CD4-positive, alpha-beta T cell (primary cell): Measurements from ENCODE around the gene TNFRSF13B. TPM values are rescaled to one million over a fixed set of nuclear protein-coding genes. Genes with fewer than 3 reads are reported as not detected.

Experiments used
- ATAC-seq: fragments of 200-7000 bp; cut with Tn5 transposase; one replicate; pipeline ENCODE4 v1.10.0; 2022; ENCODE audit warnings: mild to moderate bottlenecking; ENCODE audit not compliant: poor library complexity
- CTCF ChIA-PET: fragments of 350-600 bp; sonication (Branson Sonifier 250); formaldehyde crosslinking; loops from one replicate; lab custom pipeline; 2021; ENCODE audit warnings: antibody characterized with exemption, inconsistent platforms; lab: Charles Lee
- POLR2A ChIA-PET: fragments of 350-600 bp; sonication (Branson Sonifier 250); formaldehyde crosslinking; loops from one replicate; lab custom pipeline; 2021; ENCODE audit warnings: antibody characterized with exemption, inconsistent platforms; lab: Charles Lee
- DNase-seq, 14 experiments: peaks; one replicate each; pipeline ENCODE4 v3.0.0-alpha.2; 2013 to 2020; ENCODE audit warnings: mixed read lengths in 2 of 14
- H3K27ac ChIP-seq, 2 donors: one replicate each; pipeline versions ENCODE4 v1.5.1 to v1.7.0; 2013; ENCODE audit warnings: low read length in 2 of 2, low read depth in 1 of 2, mild to moderate bottlenecking in 1 of 2
- H3K27me3 ChIP-seq, 2 experiments: 1 replicate in 1 of 2; 2 replicates in 1 of 2; pipeline versions ENCODE4 v1.6.1 to v1.7.0; 2013; ENCODE audit warnings: low read length in 2 of 2, control low read depth in 1 of 2, mild to moderate bottlenecking in 1 of 2, moderate library complexity in 1 of 2; ENCODE audit not compliant: insufficient read depth in 2 of 2, control insufficient read depth in 1 of 2
- H3K36me3 ChIP-seq: one replicate; pipeline ENCODE4 v1.6.1; 2013; ENCODE audit warnings: low read length, control low read depth; ENCODE audit not compliant: insufficient read depth
- H3K4me1 ChIP-seq: one replicate; pipeline ENCODE4 v1.6.1; 2013; ENCODE audit warnings: low read length, control low read depth; ENCODE audit not compliant: insufficient read depth
- H3K4me3 ChIP-seq: one replicate; pipeline ENCODE4 v1.5.1; 2013; ENCODE audit warnings: mild to moderate bottlenecking, low read length, moderate library complexity
- H3K9me3 ChIP-seq, 2 experiments: 1 replicate in 1 of 2; 2 replicates in 1 of 2; pipeline versions ENCODE4 v1.6.1 to v1.7.0; 2013; ENCODE audit warnings: low read length in 2 of 2, mild to moderate bottlenecking in 2 of 2, control low read depth in 1 of 2, moderate library complexity in 1 of 2; ENCODE audit not compliant: control insufficient read depth in 1 of 2, insufficient read depth in 1 of 2
- H3K27ac Mint-ChIP-seq: one replicate; pipeline ENCODE4 v1.8.0; 2020; ENCODE audit warnings: mixed read lengths
- H3K27me3 Mint-ChIP-seq: one replicate; pipeline ENCODE4 v1.8.0; 2021; ENCODE audit warnings: mixed read lengths
- H3K36me3 Mint-ChIP-seq: one replicate; pipeline ENCODE4 v1.8.0; 2021; ENCODE audit warnings: low read depth, mixed read lengths
- H3K4me1 Mint-ChIP-seq: one replicate; pipeline ENCODE4 v1.8.0; 2021; ENCODE audit warnings: low read depth, mixed read lengths
- H3K4me3 Mint-ChIP-seq: one replicate; pipeline ENCODE4 v1.8.0; 2020; ENCODE audit warnings: mild to moderate bottlenecking, mixed read lengths
- H3K9me3 Mint-ChIP-seq: one replicate; pipeline ENCODE4 v1.8.0; 2020; ENCODE audit warnings: mixed read lengths
- intact Hi-C, 2 experiments: fragments of 100-400 bp; cut with DNase I in 1 of 2; cut with micrococcal nuclease in 1 of 2; formaldehyde crosslinking; loops; one replicate each; pipeline versions ENCODE4 v1.15.1 to v1.9.0; 2023 to 2025; cut with DNase I, micrococcal nuclease
- total RNA-seq, 174 experiments: library from RNA in 2 of 174; stranded (reverse) in 2 of 174; gene quantifications; one replicate each; pipeline ENCODE4 v1.2.3 and lab custom pipeline; 2021 to 2026
- TF ChIP-seq, protein P1 (sequence below): fragments of 200-600 bp; IDR thresholded peaks from one replicate; pipeline ENCODE4 v1.8.0; 2022; ENCODE audit warnings: antibody characterized with exemption, mild to moderate bottlenecking

Gene TNFRSF13B
- total RNA-seq, 2 experiments from 2014 or later: not detected

DNA sequence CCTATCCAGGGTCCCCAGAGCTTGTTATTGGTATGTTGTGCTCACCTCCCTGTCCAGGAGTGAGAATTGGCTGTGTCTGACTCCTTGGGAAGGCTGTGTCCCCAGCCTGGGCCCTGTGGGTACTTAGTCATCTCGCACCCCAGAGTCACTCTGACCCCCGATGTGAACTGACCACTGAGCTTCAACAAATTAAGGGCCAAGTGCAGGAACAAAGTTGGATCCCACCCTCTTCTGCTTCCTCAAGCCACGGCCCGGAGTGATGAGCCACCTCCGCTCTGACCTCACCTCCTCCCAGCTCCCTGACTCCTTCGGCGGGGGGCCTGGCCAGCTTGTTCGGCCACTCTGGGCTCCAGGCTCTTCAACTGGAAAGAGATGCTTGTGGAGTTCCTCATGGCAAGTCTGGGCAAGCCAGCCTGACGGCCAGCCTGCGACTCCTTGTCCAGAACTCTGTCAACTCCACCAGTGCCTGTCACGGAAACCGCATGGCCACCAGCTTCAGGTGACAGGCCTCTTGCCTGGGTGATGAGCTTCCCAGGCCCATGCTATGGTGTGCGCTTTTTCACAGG is 48.1 kb upstream of the TNFRSF13B start:
- ATAC-seq: no peak
- H3K9me3 Mint-ChIP-seq: no peaks in the 10 kb centered on the region
- Histone ChIP-seq H3K4me1 (peaks cover 35% of the 10 kb centered on the region), H3K9me3 (no peaks in the 10 kb centered on the region), H3K27ac (no peak overlapping the region), H3K36me3 (no peaks in the 10 kb centered on the region), H3K4me3 (no peak overlapping the region), H3K27me3 (no peaks in the 10 kb centered on the region)
- ChIA-PET CTCF (no interaction called here), POLR2A (no interaction called here)
- H3K27ac Mint-ChIP-seq: no peak overlapping the region
- peaks cover 34% of the 10 kb centered on the region for H3K4me1 Mint-ChIP-seq
- TF ChIP-seq, protein P1, sequence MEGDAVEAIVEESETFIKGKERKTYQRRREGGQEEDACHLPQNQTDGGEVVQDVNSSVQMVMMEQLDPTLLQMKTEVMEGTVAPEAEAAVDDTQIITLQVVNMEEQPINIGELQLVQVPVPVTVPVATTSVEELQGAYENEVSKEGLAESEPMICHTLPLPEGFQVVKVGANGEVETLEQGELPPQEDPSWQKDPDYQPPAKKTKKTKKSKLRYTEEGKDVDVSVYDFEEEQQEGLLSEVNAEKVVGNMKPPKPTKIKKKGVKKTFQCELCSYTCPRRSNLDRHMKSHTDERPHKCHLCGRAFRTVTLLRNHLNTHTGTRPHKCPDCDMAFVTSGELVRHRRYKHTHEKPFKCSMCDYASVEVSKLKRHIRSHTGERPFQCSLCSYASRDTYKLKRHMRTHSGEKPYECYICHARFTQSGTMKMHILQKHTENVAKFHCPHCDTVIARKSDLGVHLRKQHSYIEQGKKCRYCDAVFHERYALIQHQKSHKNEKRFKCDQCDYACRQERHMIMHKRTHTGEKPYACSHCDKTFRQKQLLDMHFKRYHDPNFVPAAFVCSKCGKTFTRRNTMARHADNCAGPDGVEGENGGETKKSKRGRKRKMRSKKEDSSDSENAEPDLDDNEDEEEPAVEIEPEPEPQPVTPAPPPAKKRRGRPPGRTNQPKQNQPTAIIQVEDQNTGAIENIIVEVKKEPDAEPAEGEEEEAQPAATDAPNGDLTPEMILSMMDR: no peak
- no peaks in the 10 kb centered on the region for H3K36me3 Mint-ChIP-seq
- no peaks in the 10 kb centered on the region for H3K27me3 Mint-ChIP-seq
- no peak for DNase-seq
- intact Hi-C loops: no loop called here
- H3K4me3 Mint-ChIP-seq: no peak overlapping the region

DNA sequence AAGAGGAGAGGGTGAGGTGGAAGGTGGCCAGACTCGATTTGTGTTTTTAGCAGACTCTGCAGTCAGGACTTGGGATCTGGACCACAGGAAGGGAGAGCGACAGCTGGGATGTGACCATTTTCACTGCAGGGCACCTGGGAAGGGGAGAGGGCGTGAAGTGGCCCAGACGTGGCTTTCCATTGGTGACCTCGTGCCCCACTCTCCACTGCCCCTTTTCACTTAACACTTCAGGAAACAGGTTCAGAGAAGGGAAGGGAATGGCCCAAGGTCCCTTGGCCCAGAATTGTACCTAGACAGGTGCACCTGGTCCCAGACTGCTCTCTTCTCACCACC is 47.5 kb upstream of the TNFRSF13B start:
- no peaks in the 10 kb centered on the region for H3K27me3 Mint-ChIP-seq
- Histone ChIP-seq H3K36me3 (no peaks in the 10 kb centered on the region), H3K27me3 (no peaks in the 10 kb centered on the region), H3K27ac (no peak overlapping the region), H3K4me3 (no peak overlapping the region), H3K4me1 (peaks cover 37% of the 10 kb centered on the region), H3K9me3 (no peaks in the 10 kb centered on the region)
- intact Hi-C loops: no loop called here
- H3K27ac Mint-ChIP-seq: no peak overlapping the region
- TF ChIP-seq, protein P1: no peak
- POLR2A ChIA-PET: interaction anchor here (0.5 kb wide), 1 partner anchor 158 kb away, joined by 3 read pairs; no protein-coding TSS in a partner anchor
- ATAC-seq: no peak
- no peaks in the 10 kb centered on the region for H3K9me3 Mint-ChIP-seq
- no peak overlapping the region for H3K4me3 Mint-ChIP-seq
- H3K4me1 Mint-ChIP-seq: peaks cover 40% of the 10 kb centered on the region
- no peak for DNase-seq
- H3K36me3 Mint-ChIP-seq: no peaks in the 10 kb centered on the region
- CTCF ChIA-PET: no interaction called here

DNA sequence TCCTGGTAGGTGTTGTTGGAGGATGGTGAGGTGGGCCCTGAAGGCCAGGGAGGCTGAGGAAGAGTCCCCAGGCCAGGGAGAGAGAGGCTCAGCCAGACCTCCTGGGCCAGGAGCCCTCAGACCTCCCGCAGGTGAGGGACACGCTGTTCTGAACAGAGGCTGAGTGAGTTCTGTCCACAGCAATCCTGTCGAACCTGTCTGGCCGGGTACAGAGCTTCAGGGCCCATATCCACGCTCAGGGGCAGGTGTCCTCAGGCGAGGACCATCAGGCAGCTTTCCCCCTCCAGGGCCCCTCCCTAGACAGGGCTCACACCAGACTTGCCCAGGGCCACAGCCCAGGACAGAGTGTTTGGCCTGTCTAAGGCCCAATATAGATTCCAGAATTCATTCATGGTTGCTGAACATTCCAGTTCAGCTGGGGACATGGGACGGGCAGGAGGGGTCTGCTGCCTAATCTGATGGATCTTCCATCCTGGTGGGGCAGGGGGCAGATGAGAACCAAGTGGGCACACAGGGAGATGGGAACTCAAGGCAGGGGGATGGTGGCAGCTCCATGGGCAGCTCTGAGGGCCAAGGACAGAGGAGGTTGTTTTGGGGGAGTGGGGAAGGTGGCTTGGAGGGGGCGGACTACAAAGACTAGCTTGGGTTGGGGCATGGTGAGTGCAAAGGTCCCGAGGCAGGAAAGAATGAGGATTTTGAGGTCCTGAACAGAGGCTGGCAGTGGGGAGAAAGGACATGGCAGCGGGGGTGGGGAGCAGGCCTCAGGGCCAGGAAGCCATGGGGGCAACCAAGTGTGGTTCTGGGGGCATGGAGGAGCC is 46.9 kb upstream of the TNFRSF13B start:
- DNase-seq: no peak
- TF ChIP-seq, protein P1: no peak
- intact Hi-C loops: no loop called here
- H3K27me3 Mint-ChIP-seq: no peaks in the 10 kb centered on the region
- Histone ChIP-seq H3K9me3 (no peaks in the 10 kb centered on the region), H3K27me3 (no peaks in the 10 kb centered on the region), H3K4me3 (no peak overlapping the region), H3K27ac (no peak overlapping the region), H3K4me1 (peaks cover 37% of the 10 kb centered on the region), H3K36me3 (no peaks in the 10 kb centered on the region)
- ATAC-seq: no peak
- ChIA-PET CTCF (no interaction called here), POLR2A (interaction anchor here (0.5 kb wide), 1 partner anchor 159 kb away, joined by 3 read pairs; no protein-coding TSS in a partner anchor)
- H3K4me1 Mint-ChIP-seq: peaks cover 40% of the 10 kb centered on the region
- H3K4me3 Mint-ChIP-seq: no peak overlapping the region
- H3K36me3 Mint-ChIP-seq: no peaks in the 10 kb centered on the region
- no peaks in the 10 kb centered on the region for H3K9me3 Mint-ChIP-seq
- no peak overlapping the region for H3K27ac Mint-ChIP-seq
